ENCODE measurements around the gene ZNF747.

The ZNF747 gene

DNA sequence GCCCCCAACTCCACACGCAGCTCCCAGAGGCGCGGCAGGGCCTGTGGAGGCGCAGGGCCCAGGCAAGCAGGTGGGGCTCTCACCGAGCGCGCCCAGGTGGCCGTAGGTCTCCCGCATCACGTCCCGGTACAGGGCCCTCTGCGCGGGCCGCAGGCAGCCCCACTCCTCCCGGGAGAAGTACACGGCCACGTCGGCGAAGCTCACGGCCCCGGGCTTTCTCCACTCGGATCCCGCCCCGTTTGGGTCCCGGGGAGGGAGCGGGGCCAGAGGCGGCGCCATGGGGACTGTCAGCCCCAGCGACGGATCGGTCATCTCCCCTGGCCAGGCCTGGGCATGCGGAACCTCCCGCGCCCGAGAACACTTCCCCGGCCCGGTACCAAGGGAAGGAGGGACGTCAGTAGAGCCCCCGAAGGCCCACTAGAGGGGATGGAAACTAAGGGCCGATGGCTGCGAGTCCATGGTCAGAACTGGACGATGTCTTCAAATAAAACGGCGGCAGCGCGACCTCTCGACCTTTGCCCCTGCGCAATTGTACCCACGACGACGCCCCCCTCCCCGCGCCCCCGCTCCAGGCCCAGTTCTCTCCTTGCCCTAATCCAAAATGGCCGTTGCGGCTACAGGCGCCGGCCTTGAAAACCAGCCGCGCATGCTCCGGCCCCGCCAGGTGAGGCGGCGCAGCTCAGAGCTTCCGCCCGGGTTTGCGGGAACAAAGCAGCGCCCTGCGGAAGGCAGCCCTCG, at the start of gene ZNF747:
Gene ZNF747, minus strand, starts transcription at position 491 of the 738 bp plus-strand sequence. Its CDS starts 179 bp downstream, at position 312.
- DNase-seq = peak; percentile 80

DNA sequence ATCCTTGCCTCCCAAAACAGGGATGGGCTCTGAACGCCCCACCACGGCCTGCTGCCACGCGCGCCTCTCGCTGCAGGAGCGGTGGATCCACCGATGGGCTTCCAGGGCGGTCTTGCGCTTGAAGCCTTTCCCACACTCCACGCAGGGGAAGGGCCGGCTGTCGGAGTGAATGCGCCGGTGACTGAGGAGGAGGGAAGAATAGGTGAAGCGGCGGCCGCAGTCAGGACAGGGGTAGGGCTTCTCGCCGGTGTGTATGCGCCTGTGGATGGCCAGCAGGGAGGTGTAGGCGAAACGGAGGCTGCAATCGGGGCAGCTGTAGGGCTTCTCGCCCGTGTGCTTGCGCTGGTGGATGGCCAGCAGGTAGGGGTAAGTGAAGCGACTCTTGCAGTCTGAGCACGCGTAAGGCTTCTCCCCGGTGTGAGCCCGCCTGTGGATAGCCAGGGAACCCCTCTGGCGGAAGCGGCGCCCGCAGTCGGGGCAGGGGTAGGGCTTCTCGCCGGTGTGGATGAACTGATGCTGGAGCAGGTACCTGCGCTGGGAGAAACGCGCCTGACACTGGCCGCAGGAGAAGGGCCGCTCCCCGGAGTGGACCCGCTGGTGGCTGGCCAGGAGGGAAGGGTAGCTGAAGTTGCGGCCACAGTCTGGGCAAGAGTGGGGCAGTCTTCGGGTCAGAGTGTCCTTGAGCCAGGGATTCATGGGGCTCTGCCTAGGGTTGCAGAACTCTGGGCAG, 48.1 kb upstream of the ZNF747 start:
- DNase-seq = no peak

GRCh38 chr16:30581457-30581856, 46.8 kb upstream of the ZNF747 start:
- no peak for DNase-seq

- no peak for DNase-seq
These were observed 40.0 kb upstream of the ZNF747 start for GRCh38 chr16:30574678-30575077.

DNA sequence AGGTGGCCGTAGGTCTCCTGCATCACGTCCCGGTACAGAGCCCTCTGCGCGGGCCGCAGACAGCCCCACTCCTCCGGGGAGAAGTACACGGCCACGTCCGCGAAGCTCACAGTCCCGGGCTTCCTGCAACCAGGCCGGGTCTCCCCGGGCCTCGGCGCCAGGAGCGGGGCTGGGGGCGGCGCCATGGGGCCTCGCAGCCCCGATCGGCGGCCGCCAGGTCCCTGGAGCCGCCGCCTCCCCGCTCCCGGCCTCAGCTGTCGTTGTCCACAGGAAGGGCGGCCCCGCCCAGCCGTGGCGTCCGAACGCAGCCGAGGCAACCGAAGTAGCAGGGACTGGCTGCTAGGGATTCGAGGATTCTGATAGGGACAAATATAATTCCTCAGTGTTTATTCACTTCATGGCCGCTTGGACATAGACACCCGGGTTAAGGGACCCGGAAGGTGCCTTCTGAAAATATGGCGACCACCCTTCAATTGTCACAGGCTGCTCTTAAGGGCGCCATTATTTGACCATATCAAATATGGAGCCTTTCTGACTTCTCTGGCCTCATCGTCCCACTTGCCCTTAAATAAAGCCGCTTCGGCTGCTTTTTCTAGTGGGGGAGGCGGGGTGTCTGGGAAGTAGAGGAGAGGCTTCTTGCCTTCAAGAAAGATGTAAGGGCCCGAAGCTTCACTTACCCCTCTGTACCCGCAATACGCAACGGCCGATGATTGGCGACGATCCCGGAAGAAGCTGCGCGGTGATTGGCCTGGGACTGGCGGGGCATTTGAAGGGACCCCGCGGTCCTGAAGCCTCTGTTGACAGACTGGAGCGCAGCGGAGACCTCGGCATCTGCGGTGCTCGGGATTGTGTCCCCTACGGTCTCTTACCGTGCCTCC, 37.0 kb upstream of the ZNF747 start, which contains the start of gene ZNF688:
Gene ZNF688, minus strand, starts transcription at position 270 of the 878 bp plus-strand sequence. Its CDS starts 85 bp downstream, at position 185.
- DNase-seq = peak; percentile 96

GRCh38 chr16:30570636-30571444, 36.2 kb upstream of the ZNF747 start:
- DNase-seq = no peak

- no peak for DNase-seq
These were observed 35.3 kb upstream of the ZNF747 start for GRCh38 chr16:30569746-30570635.

- DNase-seq = no peak
These were observed 34.6 kb upstream of the ZNF747 start for GRCh38 chr16:30569281-30569680.

GRCh38 chr16:30567991-30568638, 33.5 kb upstream of the ZNF747 start:
- no peak for DNase-seq

DNA sequence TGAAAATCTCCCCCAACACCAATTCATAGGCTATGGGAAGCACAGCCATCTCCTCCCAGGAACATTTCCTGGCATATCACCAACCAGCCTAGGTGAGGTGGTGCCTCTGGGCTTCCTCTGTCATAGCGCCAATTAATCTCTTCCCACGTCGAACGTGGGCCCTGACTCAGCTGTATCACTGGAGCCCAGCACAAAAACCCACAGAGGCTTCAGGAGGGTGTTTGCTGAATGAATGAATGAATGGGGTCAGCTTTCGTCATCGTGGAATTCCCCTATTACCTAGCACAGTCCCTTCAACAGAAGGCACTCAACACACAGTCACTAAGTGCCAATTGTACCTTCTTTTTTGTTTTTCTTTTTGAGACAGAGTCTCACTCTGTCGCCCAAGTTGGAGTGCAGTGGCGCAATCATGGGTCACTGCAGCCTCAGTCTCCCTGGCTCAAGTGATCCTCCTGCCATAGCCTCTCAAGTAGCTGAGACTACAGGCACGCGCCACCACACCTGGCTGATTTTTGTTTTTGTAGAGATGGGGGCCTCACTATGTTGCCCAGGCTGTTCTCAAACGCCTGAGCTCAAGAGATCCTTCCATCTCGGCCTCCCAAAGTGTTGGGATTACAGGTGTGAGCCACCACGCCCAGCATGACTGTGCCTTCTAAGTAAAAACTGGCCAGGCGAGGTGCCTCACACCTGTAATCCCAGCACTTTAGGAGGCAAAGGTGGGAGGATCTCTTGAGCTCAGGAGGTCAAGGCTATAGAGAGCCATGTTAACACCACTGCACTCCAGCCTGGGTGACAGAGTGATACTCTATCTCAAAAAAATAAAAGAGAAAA, 32.7 kb upstream of the ZNF747 start:
- DNase-seq = no peak

GRCh38 chr16:30566531-30566930, 31.9 kb upstream of the ZNF747 start:
- DNase-seq = no peak

DNA sequence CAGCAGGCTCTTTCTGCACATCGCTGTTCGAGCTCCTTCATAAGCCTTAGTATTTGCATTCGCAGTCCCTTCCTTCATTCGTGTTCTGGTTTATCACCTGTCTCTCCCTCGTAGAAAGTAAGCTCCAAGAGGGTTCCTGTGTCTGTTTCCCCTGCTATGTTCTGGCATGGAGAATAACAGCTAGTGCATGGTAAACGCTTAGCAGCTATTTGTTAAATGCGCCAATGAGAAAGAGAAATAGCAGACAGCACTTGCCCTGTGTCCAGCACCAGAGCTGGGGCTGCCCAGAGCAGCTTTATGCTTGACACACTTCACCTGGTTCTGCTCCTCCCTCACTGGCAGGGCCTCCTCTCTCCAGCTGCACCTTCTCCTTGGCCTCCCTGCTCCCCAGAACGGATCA, 31.3 kb upstream of the ZNF747 start:
- no peak for DNase-seq

GRCh38 chr16:30565526-30565925, 30.9 kb upstream of the ZNF747 start:
- DNase-seq = no peak

DNA sequence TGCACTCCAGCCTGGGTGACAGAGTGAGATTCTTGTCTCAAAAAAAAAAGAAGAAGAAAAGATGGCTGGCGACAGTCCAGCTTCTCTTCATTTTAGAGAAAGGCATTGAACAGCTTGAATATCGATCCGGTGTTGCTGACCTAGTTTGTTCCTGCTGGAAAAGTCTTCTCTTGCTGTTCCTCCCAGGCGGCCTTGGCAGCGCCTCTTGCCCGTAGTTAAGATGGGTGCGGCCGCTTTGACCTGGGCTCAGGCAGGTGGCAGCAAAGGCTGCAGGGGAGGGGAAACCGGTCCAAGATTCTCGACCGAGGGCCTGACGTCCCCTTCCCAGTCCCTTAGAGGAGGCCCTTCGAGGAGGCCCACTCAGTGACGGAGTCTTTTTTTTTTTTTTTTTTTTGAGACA, 27.4 kb upstream of the ZNF747 start:
- no peak for DNase-seq

- DNase-seq = no peak
These were observed 26.6 kb upstream of the ZNF747 start for GRCh38 chr16:30561089-30561816.

GRCh38 chr16:30559690-30560089, 25.0 kb upstream of the ZNF747 start:
- no peak for DNase-seq

- no peak for DNase-seq
These were observed 24.2 kb upstream of the ZNF747 start for GRCh38 chr16:30558789-30559377.

DNA sequence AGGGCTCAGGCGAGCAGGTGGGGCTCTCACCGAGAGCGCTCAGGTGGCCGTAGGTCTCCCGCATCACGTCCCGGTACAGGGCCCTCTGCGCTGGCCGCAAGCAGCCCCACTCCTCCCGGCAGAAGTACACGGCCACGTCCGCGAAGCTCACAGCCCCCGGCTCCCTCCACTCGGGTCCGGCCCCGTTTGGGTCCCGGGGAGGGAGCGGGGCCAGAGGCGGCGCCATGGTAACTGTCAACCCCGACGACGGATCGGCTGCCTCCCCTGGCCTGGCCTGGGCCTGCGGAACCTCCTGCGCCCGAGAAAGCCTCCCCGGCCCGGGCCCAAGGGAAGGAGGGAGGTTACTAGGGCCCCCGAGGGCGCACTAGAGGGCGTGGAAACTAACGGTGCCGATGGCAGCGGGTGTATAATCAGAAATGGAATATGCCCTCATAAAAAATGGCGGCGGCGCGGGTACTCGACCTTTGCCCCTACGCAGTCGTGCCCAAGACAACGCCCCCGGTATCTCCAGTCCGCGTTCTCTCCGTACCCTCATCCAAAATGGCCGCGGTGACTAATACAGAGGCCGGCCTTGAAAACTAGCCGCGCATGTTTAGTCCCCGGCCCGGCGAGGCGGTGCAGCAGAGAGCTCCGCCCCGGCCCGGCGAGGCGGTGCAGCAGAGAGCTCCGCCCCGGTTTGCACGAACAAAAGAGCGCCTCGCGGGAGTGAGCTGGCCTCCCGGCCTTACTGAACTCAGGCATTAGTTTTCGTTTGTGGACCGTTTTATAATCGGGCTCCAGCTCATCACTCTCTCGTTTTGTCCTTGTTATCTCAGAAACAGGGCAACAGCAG, 23.5 kb upstream of the ZNF747 start, which contains the start of gene ZNF764:
Gene ZNF764, minus strand, starts transcription at position 418 of the 832 bp plus-strand sequence. Its CDS starts 192 bp downstream, at position 226.
- peak; percentile 97 for DNase-seq

All from SHP77 treated with DMSO at 0.1 percent for 48 hours (cell line).